ENCODE results near the gene TMEM150B.
A peak's percentile ranks its signal among the peaks of the same experiment; 100 is the strongest.

DNA sequence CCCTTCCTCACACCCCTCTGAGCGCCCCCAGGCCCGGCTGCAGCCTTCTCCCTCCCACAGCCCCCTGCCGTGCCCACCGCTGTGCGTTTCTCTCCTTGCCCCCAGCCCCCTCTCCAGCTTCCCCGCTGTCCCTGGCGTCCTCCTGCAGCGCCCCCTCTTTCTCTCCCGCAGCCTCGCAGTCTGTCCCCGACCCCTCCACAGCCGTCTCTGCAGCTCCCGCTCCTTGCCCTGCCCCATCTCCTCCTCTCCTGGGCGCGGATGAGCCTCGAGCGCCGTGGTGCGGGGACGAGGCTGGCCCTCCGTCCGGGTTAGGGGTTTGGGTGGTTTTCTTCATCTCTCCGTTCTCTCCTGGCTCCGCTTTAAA lies 15.6 kb upstream of the TMEM150B start:
- TF ChIP-seq, protein P1, sequence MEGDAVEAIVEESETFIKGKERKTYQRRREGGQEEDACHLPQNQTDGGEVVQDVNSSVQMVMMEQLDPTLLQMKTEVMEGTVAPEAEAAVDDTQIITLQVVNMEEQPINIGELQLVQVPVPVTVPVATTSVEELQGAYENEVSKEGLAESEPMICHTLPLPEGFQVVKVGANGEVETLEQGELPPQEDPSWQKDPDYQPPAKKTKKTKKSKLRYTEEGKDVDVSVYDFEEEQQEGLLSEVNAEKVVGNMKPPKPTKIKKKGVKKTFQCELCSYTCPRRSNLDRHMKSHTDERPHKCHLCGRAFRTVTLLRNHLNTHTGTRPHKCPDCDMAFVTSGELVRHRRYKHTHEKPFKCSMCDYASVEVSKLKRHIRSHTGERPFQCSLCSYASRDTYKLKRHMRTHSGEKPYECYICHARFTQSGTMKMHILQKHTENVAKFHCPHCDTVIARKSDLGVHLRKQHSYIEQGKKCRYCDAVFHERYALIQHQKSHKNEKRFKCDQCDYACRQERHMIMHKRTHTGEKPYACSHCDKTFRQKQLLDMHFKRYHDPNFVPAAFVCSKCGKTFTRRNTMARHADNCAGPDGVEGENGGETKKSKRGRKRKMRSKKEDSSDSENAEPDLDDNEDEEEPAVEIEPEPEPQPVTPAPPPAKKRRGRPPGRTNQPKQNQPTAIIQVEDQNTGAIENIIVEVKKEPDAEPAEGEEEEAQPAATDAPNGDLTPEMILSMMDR (conservative IDR thresholded peaks at IDR 0.05; ENCODE audit: low read length) = peak; percentile 67
- TF ChIP-seq EZH2phosphoT487 (IDR thresholded peaks at IDR 0.05; ENCODE audit: borderline replicate concordance, low read depth, low read length) = no peak
